Panc1 (cell line): ENCODE measurements around the gene DNMT3L. TPM values are rescaled to one million over a fixed set of nuclear protein-coding genes. Genes with fewer than 3 reads are reported as not detected.

Experiments
- ATAC-seq: fragments of 200-7000 bp; cut with Tn5 transposase; 2 replicates; pipeline ENCODE4 v1.9.1; 2020; ENCODE audit warnings: mild to moderate bottlenecking, moderate library complexity
- BruUV-seq: library from RNA; stranded (reverse); fragments of 400-500 nt; replicated peaks from 2 replicates; lab custom pipeline; 2021; lab: Mats Ljungman, UMichigan
- CTCF ChIA-PET: fragments of 300-600 bp; sonication (Branson Sonifier 250); formaldehyde crosslinking; loops from one replicate; lab custom pipeline; 2022; ENCODE audit warnings: antibody characterized with exemption; lab: Charles Lee
- POLR2A ChIA-PET: fragments of 300-600 bp; sonication (Branson Sonifier 250); formaldehyde crosslinking; loops from one replicate; lab custom pipeline; 2022; ENCODE audit warnings: antibody characterized with exemption; lab: Charles Lee
- DNase-seq: peaks from one replicate; pipeline ENCODE4 v3.0.0-alpha.2; 2010; ENCODE audit warnings: low read depth, low spot score
- H3K27ac ChIP-seq: 2 replicates; pipeline ENCODE4 v1.5.1; 2011; ENCODE audit warnings: mild to moderate bottlenecking, low read length, inconsistent platforms
- H3K27me3 ChIP-seq: fragments of 200-500 bp; sonication (Bioruptor generic); 2 replicates; pipeline ENCODE4 v1.6.0; 2014; ENCODE audit warnings: low read length, inconsistent platforms; ENCODE audit not compliant: control insufficient read depth, insufficient read depth
- H3K36me3 ChIP-seq: fragments of 200-500 bp; sonication (Bioruptor generic); 2 replicates; pipeline ENCODE4 v1.5.1; 2014; ENCODE audit warnings: inconsistent platforms, mild to moderate bottlenecking, low read length, moderate library complexity; ENCODE audit not compliant: control insufficient read depth, insufficient read depth
- H3K4me1 ChIP-seq: 2 replicates; pipeline ENCODE4 v1.5.1; 2011; ENCODE audit warnings: inconsistent platforms, mild to moderate bottlenecking, low read length, moderate library complexity; ENCODE audit not compliant: control insufficient read depth, insufficient read depth
- H3K4me3 ChIP-seq, 2 experiments: 2 replicates each; pipeline ENCODE4 v1.5.1; 2011 to 2012; ENCODE audit warnings: low read depth in 2 of 2, low read length in 2 of 2, mild to moderate bottlenecking in 2 of 2, inconsistent platforms in 1 of 2, moderate library complexity in 1 of 2
- H3K9me3 ChIP-seq: fragments of 200-500 bp; sonication (Bioruptor generic); 2 replicates; pipeline ENCODE4 v1.5.1; 2014; ENCODE audit warnings: low read depth, mild to moderate bottlenecking, inconsistent platforms, low read length, moderate library complexity; ENCODE audit not compliant: control insufficient read depth, insufficient read depth
- CTCF ChIP-seq: fragments of 450-650 bp; IDR thresholded peaks from 2 replicates; pipeline ENCODE4 v1.5.1; 2017; ENCODE audit warnings: mild to moderate bottlenecking
- POLR2AphosphoS5 ChIP-seq: IDR thresholded peaks from 2 replicates; pipeline ENCODE4 v1.6.1; 2012; ENCODE audit warnings: mild to moderate bottlenecking, low read depth, low read length, moderate library complexity
- REST ChIP-seq, 2 experiments: IDR thresholded peaks; 2 replicates each; pipeline ENCODE4 v1.6.1; 2011 to 2012; ENCODE audit warnings: low read depth in 2 of 2, control low read depth in 1 of 2, low read length in 1 of 2, mild to moderate bottlenecking in 1 of 2, moderate library complexity in 1 of 2; ENCODE audit not compliant: insufficient read depth in 1 of 2
- SIN3A ChIP-seq: IDR thresholded peaks from 2 replicates; pipeline ENCODE4 v1.6.1; 2012; ENCODE audit warnings: low read depth, mild to moderate bottlenecking, low read length, moderate library complexity, borderline replicate concordance; ENCODE audit not compliant: insufficient read depth
- TCF7L2 ChIP-seq: IDR thresholded peaks from 2 replicates; pipeline ENCODE4 v1.6.1; 2011; ENCODE audit warnings: mild to moderate bottlenecking, low read depth, low read length, inconsistent platforms
- in situ Hi-C: cut with HindIII; loops from 2 replicates; pipeline ENCODE4 v1.10.0; 2016; ENCODE audit warnings: low sequenced_read_pairs, low pct_unique_long_range_greater_than_20kb
- intact Hi-C: fragments of 100-400 bp; cut with micrococcal nuclease; formaldehyde crosslinking; loops from one replicate; pipeline ENCODE4 v1.10.0; 2022; ENCODE audit not compliant: unreplicated experiment
- total RNA-seq: library from RNA; stranded (reverse); gene quantifications from one replicate; pipeline ENCODE4 v1.2.1, GENCODE V29; 2021; ENCODE audit not compliant: unreplicated experiment

DNMT3L gene
- total RNA-seq, 1 experiment from 2014 or later, result not detected

- BruUV-seq, result no TSS peak
- no peak for DNase-seq
- in situ Hi-C loops (no loop called here), intact Hi-C loops (no loop called here)
- H3K27ac ChIP-seq, result no peak overlapping the region
- no peaks in the 10 kb centered on the region; the same call in 1 of the 2 replicates for H3K36me3 ChIP-seq
- H3K9me3 ChIP-seq, result no peaks in the 10 kb centered on the region
- no peak for TF ChIP-seq SIN3A
- TF ChIP-seq CTCF, result no peak
- TF ChIP-seq REST (IDR thresholded peaks at IDR 0.05; ENCODE audit: insufficient read depth in 1 of 2, low read depth in 2 of 2, low read length in 1 of 2), result no peak
- TF ChIP-seq POLR2AphosphoS5, result no peak
- TF ChIP-seq TCF7L2, result no peak
- H3K4me1 ChIP-seq, result peaks cover 18% of the 10 kb centered on the region
- no peak overlapping the region for H3K4me3 ChIP-seq
- no peaks in the 10 kb centered on the region for H3K27me3 ChIP-seq
- POLR2A ChIA-PET, result no interaction called here
- CTCF ChIA-PET, result no interaction called here
- ATAC-seq, result no peak
Measured at GRCh38 chr21:44295646-44296045, 33.9 kb upstream of the DNMT3L start.

GRCh38 chr21:44295163-44295573 is 33.5 kb upstream of the DNMT3L start:
- ChIA-PET CTCF (no interaction called here), POLR2A (no interaction called here)
- H3K27ac ChIP-seq, result no peak overlapping the region
- ATAC-seq, result no peak
- in situ Hi-C loops (no loop called here), intact Hi-C loops (no loop called here)
- H3K36me3 ChIP-seq, result no peaks in the 10 kb centered on the region
- TF ChIP-seq REST (IDR thresholded peaks at IDR 0.05; ENCODE audit: insufficient read depth in 1 of 2, low read depth in 2 of 2, low read length in 1 of 2) (no peak), TCF7L2 (no peak), CTCF (no peak), POLR2AphosphoS5 (no peak), SIN3A (no peak)
- BruUV-seq, result no TSS peak
- H3K27me3 ChIP-seq, result no peaks in the 10 kb centered on the region
- peaks cover 18% of the 10 kb centered on the region for H3K4me1 ChIP-seq
- no peak for DNase-seq
- no peak overlapping the region for H3K4me3 ChIP-seq
- no peaks in the 10 kb centered on the region for H3K9me3 ChIP-seq
